Common myeloid progenitor, CD34-positive (primary cell): ENCODE measurements around the gene CNTNAP5.

ENCODE experiments used
- CTCF ChIA-PET: fragments of 350-600 bp; sonication (Branson Sonifier 250); formaldehyde crosslinking; loops from one replicate; lab custom pipeline; 2021; ENCODE audit warnings: antibody characterized with exemption; lab: Charles Lee
- POLR2A ChIA-PET: fragments of 350-600 bp; sonication (Branson Sonifier 250); formaldehyde crosslinking; loops from one replicate; lab custom pipeline; 2021; ENCODE audit warnings: antibody characterized with exemption; lab: Charles Lee
- DNase-seq, 3 donors: peaks; one replicate each; pipeline versions ENCODE4 v3.0.0 to v3.0.0-alpha.2; 2013
- H3K27ac ChIP-seq, 2 experiments: 1 replicate in 1 of 2; 2 replicates in 1 of 2; pipeline ENCODE4 v1.7.0; 2013; ENCODE audit warnings: inconsistent platforms in 2 of 2, low read length in 2 of 2, mild to moderate bottlenecking in 2 of 2, low read depth in 1 of 2, moderate library complexity in 1 of 2; ENCODE audit not compliant: severe bottlenecking in 2 of 2, insufficient read depth in 1 of 2, poor library complexity in 1 of 2
- H3K27me3 ChIP-seq, 5 experiments: replicated peaks in 2 of 5; 1 replicate in 3 of 5; 2 replicates in 2 of 5; pipeline versions ENCODE4 v1.6.1 to v1.7.0; 2013; ENCODE audit warnings: low read length in 4 of 5, mild to moderate bottlenecking in 2 of 5, moderate library complexity in 2 of 5, inconsistent platforms in 1 of 5; ENCODE audit not compliant: insufficient read depth in 5 of 5, control insufficient read depth in 4 of 5
- H3K36me3 ChIP-seq, 4 experiments: 1 replicate in 2 of 4; 2 replicates in 2 of 4; pipeline versions ENCODE4 v1.6.1 to v1.7.0; 2013; ENCODE audit warnings: low read length in 3 of 4, control low read depth in 1 of 4, mild to moderate bottlenecking in 1 of 4; ENCODE audit not compliant: control insufficient read depth in 4 of 4, insufficient read depth in 4 of 4
- H3K4me1 ChIP-seq, 4 experiments: 1 replicate in 3 of 4; 2 replicates in 1 of 4; pipeline versions ENCODE4 v1.6.1 to v1.7.1; 2013; ENCODE audit warnings: low read length in 3 of 4, mild to moderate bottlenecking in 3 of 4, control low read depth in 1 of 4, inconsistent platforms in 1 of 4, moderate library complexity in 1 of 4; ENCODE audit not compliant: control insufficient read depth in 4 of 4, insufficient read depth in 4 of 4; ENCODE audit errors: control extremely low read depth in 1 of 4
- H3K4me3 ChIP-seq, 7 experiments: 1 replicate in 4 of 7; 2 replicates in 3 of 7; pipeline versions ENCODE4 v1.5.1 to v1.7.0; 2013; ENCODE audit warnings: mild to moderate bottlenecking in 7 of 7, low read length in 6 of 7, moderate library complexity in 6 of 7, inconsistent platforms in 2 of 7, low read depth in 2 of 7, control low read depth in 1 of 7; ENCODE audit not compliant: insufficient read depth in 4 of 7, control insufficient read depth in 1 of 7; ENCODE audit errors: extremely low read depth in 1 of 7
- H3K9me3 ChIP-seq, 5 experiments: 1 replicate in 4 of 5; 2 replicates in 1 of 5; pipeline versions ENCODE4 v1.6.1 to v1.7.1; 2013; ENCODE audit warnings: low read length in 4 of 5, mild to moderate bottlenecking in 2 of 5, inconsistent platforms in 1 of 5, low read depth in 1 of 5, moderate library complexity in 1 of 5; ENCODE audit not compliant: control insufficient read depth in 4 of 5, insufficient read depth in 2 of 5; ENCODE audit errors: control extremely low read depth in 1 of 5
- WGBS: methylation state at CpG from one replicate; pipeline ENCODE4 v1.1.5; 2013; ENCODE audit not compliant: insufficient coverage; 5-methylcytosine and 5-hydroxymethylcytosine counted together

The CNTNAP5 gene

GRCh38 chr2:124835331-124835730 lies 810.2 kb downstream of the CNTNAP5 start:
- WGBS, result 85% methylated on average over 2 of the region's 4 CpGs
- ChIA-PET POLR2A (no interaction called here), CTCF (no interaction called here)

GRCh38 chr2:124836416-124836815 lies 811.3 kb downstream of the CNTNAP5 start:
- no peak for DNase-seq
- ChIA-PET CTCF (no interaction called here), POLR2A (no interaction called here)
- Histone ChIP-seq H3K4me3 (no peak overlapping the region), H3K4me1 (no peaks in the 10 kb centered on the region), H3K36me3 (no peaks in the 10 kb centered on the region), H3K9me3 (peaks cover 0 to 2% (median 0%) of the 10 kb centered on the region in 5 experiments), H3K27me3 (no peaks in the 10 kb centered on the region), H3K27ac (no peak overlapping the region)
- 100% methylated on average over 1 of the region's 3 CpGs for WGBS

More at GRCh38 chr2:124835331-124835730, 810.2 kb downstream of the CNTNAP5 start:
- no peak overlapping the region for H3K27ac ChIP-seq
- H3K36me3 ChIP-seq, result no peaks in the 10 kb centered on the region
- H3K9me3 ChIP-seq, result peaks cover 0 to 2% (median 0%) of the 10 kb centered on the region in 5 experiments
- no peak for DNase-seq
- no peaks in the 10 kb centered on the region for H3K4me1 ChIP-seq
- H3K4me3 ChIP-seq, result no peak overlapping the region
- H3K27me3 ChIP-seq, result no peaks in the 10 kb centered on the region

GRCh38 chr2:124837496-124837895 lies 812.4 kb downstream of the CNTNAP5 start:
- no peak for DNase-seq
- WGBS, result 67% methylated on average over 1 of the region's 2 CpGs
- no peaks in the 10 kb centered on the region for H3K4me1 ChIP-seq
- no peaks in the 10 kb centered on the region for H3K36me3 ChIP-seq
- H3K9me3 ChIP-seq, result no peaks in the 10 kb centered on the region
- CTCF ChIA-PET, result no interaction called here
- POLR2A ChIA-PET, result no interaction called here
- no peak overlapping the region for H3K4me3 ChIP-seq
- no peaks in the 10 kb centered on the region for H3K27me3 ChIP-seq
- no peak overlapping the region for H3K27ac ChIP-seq

- Histone ChIP-seq H3K4me1 (no peaks in the 10 kb centered on the region), H3K27ac (no peak overlapping the region), H3K4me3 (no peak overlapping the region), H3K9me3 (no peaks in the 10 kb centered on the region), H3K27me3 (no peaks in the 10 kb centered on the region), H3K36me3 (no peaks in the 10 kb centered on the region)
- ChIA-PET POLR2A (no interaction called here), CTCF (interaction anchor here (0.6 kb wide), 1 partner anchor 17 kb away, joined by 6 read pairs; no protein-coding TSS in a partner anchor)
- DNase-seq, result no peak
- WGBS, result no CpG with 5 or more reads among the region's 3 CpGs
Observed at GRCh38 chr2:124838406-124838805, 813.3 kb downstream of the CNTNAP5 start.

GRCh38 chr2:124867247-124867646 lies 842.2 kb downstream of the CNTNAP5 start:
- no peaks in the 10 kb centered on the region for H3K9me3 ChIP-seq
- no peak overlapping the region for H3K27ac ChIP-seq
- POLR2A ChIA-PET, result no interaction called here
- no peak for DNase-seq
- no peak overlapping the region for H3K4me3 ChIP-seq
- H3K4me1 ChIP-seq, result no peaks in the 10 kb centered on the region
- H3K27me3 ChIP-seq, result no peaks in the 10 kb centered on the region
- 86% methylated on average over 2 of the region's 3 CpGs for WGBS
- CTCF ChIA-PET, result no interaction called here
- H3K36me3 ChIP-seq, result no peaks in the 10 kb centered on the region

- Histone ChIP-seq H3K36me3 (no peaks in the 10 kb centered on the region), H3K9me3 (no peaks in the 10 kb centered on the region), H3K27ac (no peak overlapping the region), H3K4me1 (no peaks in the 10 kb centered on the region), H3K4me3 (no peak overlapping the region), H3K27me3 (no peaks in the 10 kb centered on the region)
- ChIA-PET CTCF (no interaction called here), POLR2A (no interaction called here)
- WGBS, result no CpG with 5 or more reads among the region's 1 CpG
- no peak for DNase-seq
Observed at GRCh38 chr2:124874219-124874618, 849.1 kb downstream of the CNTNAP5 start.

GRCh38 chr2:124874676-124875075 lies 849.6 kb downstream of the CNTNAP5 start:
- Histone ChIP-seq H3K9me3 (no peaks in the 10 kb centered on the region), H3K4me1 (no peaks in the 10 kb centered on the region), H3K36me3 (no peaks in the 10 kb centered on the region), H3K4me3 (no peak overlapping the region), H3K27me3 (no peaks in the 10 kb centered on the region), H3K27ac (no peak overlapping the region)
- ChIA-PET CTCF (interaction anchor here (0.9 kb wide), 1 partner anchor 12 kb away, joined by 3 read pairs; no protein-coding TSS in a partner anchor), POLR2A (no interaction called here)
- WGBS, result 73% methylated on average over 1 of the region's 1 CpG
- no peak for DNase-seq
